Stimulated activated CD8-positive, alpha-beta memory T cell treated with anti-CD3 and anti-CD28 coated beads, Interleukin-12 subunit alpha, Interleukin-12 subunit beta, amount 100 ng/mL, for 1 hour (primary cell): Measurements from ENCODE around the gene BAIAP3.

Experiments
- DNase-seq: peaks from one replicate; pipeline ENCODE4 v3.0.0-alpha.2; 2020; ENCODE audit warnings: low read depth

BAIAP3 gene

GRCh38 chr16:1299012-1299867 lies 34.2 kb upstream of the BAIAP3 start:
- no peak for DNase-seq

GRCh38 chr16:1299868-1300203 lies 33.6 kb upstream of the BAIAP3 start:
- no peak for DNase-seq

GRCh38 chr16:1300664-1301476 lies 32.6 kb upstream of the BAIAP3 start:
- peak; percentile 52 for DNase-seq

GRCh38 chr16:1301562-1301961 lies 31.9 kb upstream of the BAIAP3 start:
- DNase-seq = no peak

- no peak for DNase-seq
These were observed 27.6 kb upstream of the BAIAP3 start for GRCh38 chr16:1305823-1306222.

GRCh38 chr16:1306334-1306733 lies 27.1 kb upstream of the BAIAP3 start:
- DNase-seq = no peak

GRCh38 chr16:1308036-1308976 lies 25.1 kb upstream of the BAIAP3 start:
- no peak for DNase-seq

- peak; percentile 98 for DNase-seq
These were observed 24.2 kb upstream of the BAIAP3 start, which contains the start of gene UBE2I for GRCh38 chr16:1308977-1309885. Gene UBE2I (plus strand): TSS chr16:1309636. CDS start chr16:1314031, 4,395 bp downstream.

- peak; percentile 37 for DNase-seq
These were observed 23.3 kb upstream of the BAIAP3 start for GRCh38 chr16:1309888-1310831.

- no peak for DNase-seq
These were observed 22.6 kb upstream of the BAIAP3 start for GRCh38 chr16:1310832-1311200.

- no peak for DNase-seq
These were observed 22.2 kb upstream of the BAIAP3 start for GRCh38 chr16:1311212-1311737.

- no peak for DNase-seq
These were observed 21.5 kb upstream of the BAIAP3 start for GRCh38 chr16:1311738-1312466.

- no peak for DNase-seq
These were observed 21.0 kb upstream of the BAIAP3 start for GRCh38 chr16:1312467-1312816.

GRCh38 chr16:1312903-1313302 lies 20.5 kb upstream of the BAIAP3 start:
- DNase-seq = no peak

- no peak for DNase-seq
These were observed 19.6 kb upstream of the BAIAP3 start for GRCh38 chr16:1313721-1314369.

GRCh38 chr16:1314399-1315068 lies 18.9 kb upstream of the BAIAP3 start:
- no peak for DNase-seq

GRCh38 chr16:1315081-1316032 lies 18.1 kb upstream of the BAIAP3 start:
- DNase-seq = no peak
